Measurements from ENCODE around the gene PCYT2. TPM values are rescaled to one million over a fixed set of nuclear protein-coding genes. Genes with fewer than 3 reads are reported as not detected.

The PCYT2 gene
- total RNA-seq, 1 experiment from 2014 or later: 51.5 TPM

DNA sequence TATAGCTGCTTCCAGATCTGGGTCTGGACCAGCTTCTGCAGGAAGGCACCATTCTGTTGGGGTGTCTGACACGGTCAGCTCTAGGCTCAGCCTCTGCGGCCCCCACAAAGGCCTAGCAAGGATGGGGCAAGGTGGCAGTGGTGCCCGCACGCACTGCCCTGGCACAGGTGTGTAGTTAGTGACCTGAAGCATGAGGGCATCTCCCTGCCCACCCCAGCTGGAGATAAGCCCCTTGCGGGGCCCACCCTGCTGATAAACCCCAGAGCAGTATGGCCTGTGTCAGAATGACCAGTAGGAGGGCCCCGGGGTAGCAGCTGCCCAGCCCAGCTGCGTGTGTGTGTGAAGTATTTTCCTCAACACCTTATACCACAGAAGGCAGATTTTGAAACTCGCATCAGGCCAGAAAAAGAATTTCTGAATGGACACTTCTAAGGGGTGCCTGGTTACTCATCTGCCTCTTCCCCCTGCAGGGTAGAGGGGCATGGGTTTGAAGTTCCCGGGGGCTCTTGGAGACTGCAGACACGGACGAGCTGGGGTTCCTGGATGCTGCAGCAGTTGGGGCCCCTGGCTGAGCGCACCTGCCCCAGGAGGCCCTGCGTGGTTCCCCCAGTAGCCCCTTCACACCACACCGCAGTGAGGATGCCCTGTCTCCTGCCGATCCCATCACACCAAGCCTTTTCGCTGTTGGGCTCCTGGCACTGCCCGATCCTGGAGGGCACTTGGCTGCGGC, 44.6 kb downstream of the PCYT2 start:
- no peak for TF ChIP-seq EZH2 (IDR thresholded peaks at IDR 0.05)
- no peak for TF ChIP-seq ZFX (IDR thresholded peaks at IDR 0.05)
- TF ChIP-seq RAD21 (IDR thresholded peaks at IDR 0.05; ENCODE audit: low read depth): no peak
- TF ChIP-seq, protein P1, sequence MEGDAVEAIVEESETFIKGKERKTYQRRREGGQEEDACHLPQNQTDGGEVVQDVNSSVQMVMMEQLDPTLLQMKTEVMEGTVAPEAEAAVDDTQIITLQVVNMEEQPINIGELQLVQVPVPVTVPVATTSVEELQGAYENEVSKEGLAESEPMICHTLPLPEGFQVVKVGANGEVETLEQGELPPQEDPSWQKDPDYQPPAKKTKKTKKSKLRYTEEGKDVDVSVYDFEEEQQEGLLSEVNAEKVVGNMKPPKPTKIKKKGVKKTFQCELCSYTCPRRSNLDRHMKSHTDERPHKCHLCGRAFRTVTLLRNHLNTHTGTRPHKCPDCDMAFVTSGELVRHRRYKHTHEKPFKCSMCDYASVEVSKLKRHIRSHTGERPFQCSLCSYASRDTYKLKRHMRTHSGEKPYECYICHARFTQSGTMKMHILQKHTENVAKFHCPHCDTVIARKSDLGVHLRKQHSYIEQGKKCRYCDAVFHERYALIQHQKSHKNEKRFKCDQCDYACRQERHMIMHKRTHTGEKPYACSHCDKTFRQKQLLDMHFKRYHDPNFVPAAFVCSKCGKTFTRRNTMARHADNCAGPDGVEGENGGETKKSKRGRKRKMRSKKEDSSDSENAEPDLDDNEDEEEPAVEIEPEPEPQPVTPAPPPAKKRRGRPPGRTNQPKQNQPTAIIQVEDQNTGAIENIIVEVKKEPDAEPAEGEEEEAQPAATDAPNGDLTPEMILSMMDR (IDR thresholded peaks at IDR 0.05 in 2 of 3, conservative IDR thresholded peaks at IDR 0.05 in 1 of 3; ENCODE audit: borderline replicate concordance in 1 of 3, insufficient read depth in 1 of 3, low read depth in 2 of 3, low read length in 2 of 3): no peak
- peak; percentile 7; the same call in 1 of the 2 replicates for TF ChIP-seq POLR2AphosphoS5 (IDR thresholded peaks at IDR 0.05; ENCODE audit: low read depth, low read length)
- no peak for TF ChIP-seq JUND (IDR thresholded peaks at IDR 0.05)
- TF ChIP-seq, protein P2, sequence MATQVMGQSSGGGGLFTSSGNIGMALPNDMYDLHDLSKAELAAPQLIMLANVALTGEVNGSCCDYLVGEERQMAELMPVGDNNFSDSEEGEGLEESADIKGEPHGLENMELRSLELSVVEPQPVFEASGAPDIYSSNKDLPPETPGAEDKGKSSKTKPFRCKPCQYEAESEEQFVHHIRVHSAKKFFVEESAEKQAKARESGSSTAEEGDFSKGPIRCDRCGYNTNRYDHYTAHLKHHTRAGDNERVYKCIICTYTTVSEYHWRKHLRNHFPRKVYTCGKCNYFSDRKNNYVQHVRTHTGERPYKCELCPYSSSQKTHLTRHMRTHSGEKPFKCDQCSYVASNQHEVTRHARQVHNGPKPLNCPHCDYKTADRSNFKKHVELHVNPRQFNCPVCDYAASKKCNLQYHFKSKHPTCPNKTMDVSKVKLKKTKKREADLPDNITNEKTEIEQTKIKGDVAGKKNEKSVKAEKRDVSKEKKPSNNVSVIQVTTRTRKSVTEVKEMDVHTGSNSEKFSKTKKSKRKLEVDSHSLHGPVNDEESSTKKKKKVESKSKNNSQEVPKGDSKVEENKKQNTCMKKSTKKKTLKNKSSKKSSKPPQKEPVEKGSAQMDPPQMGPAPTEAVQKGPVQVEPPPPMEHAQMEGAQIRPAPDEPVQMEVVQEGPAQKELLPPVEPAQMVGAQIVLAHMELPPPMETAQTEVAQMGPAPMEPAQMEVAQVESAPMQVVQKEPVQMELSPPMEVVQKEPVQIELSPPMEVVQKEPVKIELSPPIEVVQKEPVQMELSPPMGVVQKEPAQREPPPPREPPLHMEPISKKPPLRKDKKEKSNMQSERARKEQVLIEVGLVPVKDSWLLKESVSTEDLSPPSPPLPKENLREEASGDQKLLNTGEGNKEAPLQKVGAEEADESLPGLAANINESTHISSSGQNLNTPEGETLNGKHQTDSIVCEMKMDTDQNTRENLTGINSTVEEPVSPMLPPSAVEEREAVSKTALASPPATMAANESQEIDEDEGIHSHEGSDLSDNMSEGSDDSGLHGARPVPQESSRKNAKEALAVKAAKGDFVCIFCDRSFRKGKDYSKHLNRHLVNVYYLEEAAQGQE (IDR thresholded peaks at IDR 0.05; ENCODE audit: low read depth): no peak
- ChIA-PET POLR2A (interaction anchor here (0.8 to 1.4 kb wide), 6 partner anchors 33 to 139 kb away, joined by 3 to 6 read pairs (median 3); partner anchors contain the start of gene MCRIP1), RAD21 (ENCODE audit: low non-redundant PET in 1 of 2, low total read pairs in 2 of 2, uncharacterized antibody in 2 of 2, unreplicated experiment in 2 of 2) (no interaction called here), CTCF (interaction anchor here (0.6 kb wide), 1 partner anchor 45 kb away, joined by 3 read pairs; no protein-coding TSS in a partner anchor)
- Histone ChIP-seq H3K4me1 (ENCODE audit: control insufficient read depth in 1 of 2, insufficient read depth in 2 of 2, low read length in 2 of 2) (peaks cover 45 to 84% of the 10 kb centered on the region in 2 experiments), H3K36me3 (ENCODE audit: control insufficient read depth in 1 of 2, insufficient read depth in 2 of 2, low read length in 2 of 2) (peaks cover 11 to 35% of the 10 kb centered on the region in 2 experiments; a peak in 3 of 4 replicates), H3K9me2 (ENCODE audit: insufficient read depth) (no peaks in the 10 kb centered on the region), H4K20me1 (ENCODE audit: insufficient read depth) (peaks cover 7% of the 10 kb centered on the region; the same call in 1 of the 2 replicates), H3K27me3 (ENCODE audit: insufficient read depth, low read length) (no peaks in the 10 kb centered on the region), H2AFZ (ENCODE audit: low read depth, low read length, poor library complexity, severe bottlenecking) (no peak overlapping the region), H3K4me3 (replicated peaks in 1 of 2; ENCODE audit: low read depth in 1 of 2, low read length in 2 of 2) (no peak overlapping the region), H3K4me2 (ENCODE audit: low read length) (peak overlapping the region; percentile 86), H3K9ac (ENCODE audit: low read length) (peak overlapping the region; percentile 99), H3K79me2 (ENCODE audit: insufficient read depth, low read length) (peaks cover 68% of the 10 kb centered on the region), H3K27ac (ENCODE audit: low read depth, low read length) (peak overlapping the region; percentile 99), H3K9me3 (ENCODE audit: control insufficient read depth in 1 of 2, insufficient read depth in 1 of 2, low read depth in 1 of 2, low read length in 2 of 2) (no peaks in the 10 kb centered on the region)
- BruUV-seq (replicated peaks): no TSS peak
- intact Hi-C loops (cut with micrococcal nuclease): loop anchor here (1.0 kb wide), 1 partner anchor 133 kb away; no protein-coding TSS in a partner anchor
- ATAC-seq (peak; percentile 0; the same call in 1 of the 2 replicates), DNase-seq (ENCODE audit: low read depth, low spot score) (no peak)
